Osteoblast (primary cell): Measurements from ENCODE around the gene CDH16. TPM values are rescaled to one million over a fixed set of nuclear protein-coding genes. Genes with fewer than 3 reads are reported as not detected.
A peak's percentile ranks its signal among the peaks of the same experiment; 100 is the strongest.

Source experiments
- DNase-seq: peaks from one replicate; pipeline ENCODE4 v3.0.0; 2011; ENCODE audit warnings: low spot score, mixed read lengths; ENCODE audit not compliant: insufficient read length; ENCODE audit errors: missing footprints
- H2AFZ ChIP-seq: 2 replicates; pipeline ENCODE4 v1.6.0; 2011; ENCODE audit warnings: mild to moderate bottlenecking, low read length
- H3K27ac ChIP-seq: 2 replicates; pipeline ENCODE4 v1.5.1; 2011; ENCODE audit warnings: mild to moderate bottlenecking, low read depth, low read length, moderate library complexity
- H3K27me3 ChIP-seq: 2 replicates; pipeline ENCODE4 v1.6.0; 2012; ENCODE audit warnings: mild to moderate bottlenecking, control low read depth, inconsistent platforms, low read length, moderate library complexity; ENCODE audit not compliant: insufficient read depth
- H3K36me3 ChIP-seq: 2 replicates; pipeline ENCODE4 v1.5.1; 2011; ENCODE audit warnings: mild to moderate bottlenecking, low read length, control low read depth, moderate library complexity; ENCODE audit not compliant: insufficient read depth
- H3K4me1 ChIP-seq: 2 replicates; pipeline ENCODE4 v1.5.1; 2011; ENCODE audit warnings: mild to moderate bottlenecking, low read length, control low read depth, moderate library complexity; ENCODE audit not compliant: insufficient read depth
- H3K4me2 ChIP-seq: 2 replicates; pipeline ENCODE4 v1.6.0; 2011; ENCODE audit warnings: mild to moderate bottlenecking, low read length; ENCODE audit not compliant: insufficient read depth
- H3K4me3 ChIP-seq: fragments of 200-600 bp; sonication (generic); 3 replicates; pipeline ENCODE4 v1.5.1; 2012; ENCODE audit warnings: mild to moderate bottlenecking, low read length, inconsistent platforms; ENCODE audit not compliant: insufficient read depth
- H3K79me2 ChIP-seq: 2 replicates; pipeline ENCODE4 v1.6.0; 2012; ENCODE audit warnings: mild to moderate bottlenecking, low read length, control low read depth, inconsistent platforms; ENCODE audit not compliant: insufficient read depth
- H3K9me3 ChIP-seq: 2 replicates; pipeline ENCODE4 v1.5.1; 2011; ENCODE audit warnings: low read depth, low read length, control low read depth
- H4K20me1 ChIP-seq: 2 replicates; pipeline ENCODE4 v1.6.0; 2012; ENCODE audit warnings: mild to moderate bottlenecking, low read length, control low read depth; ENCODE audit not compliant: insufficient read depth
- total RNA-seq: library from RNA; depleted of rRNA; stranded (reverse); fragments of >200 nt; gene quantifications from 2 replicates; pipeline ENCODE4 v1.2.3, GENCODE V29; 2012
- TF ChIP-seq, protein P1 (sequence below): IDR thresholded peaks from 2 replicates; pipeline ENCODE4 v1.5.1; 2011; ENCODE audit warnings: mild to moderate bottlenecking, low read depth, low read length, moderate library complexity; ENCODE audit errors: extremely low read depth

CDH16 gene
- total RNA-seq, 1 donor = not detected

- Histone ChIP-seq H3K27ac (no peak overlapping the region), H3K4me2 (no peak overlapping the region), H3K36me3 (no peaks in the 10 kb centered on the region), H3K27me3 (peaks cover 19% of the 10 kb centered on the region), H4K20me1 (no peaks in the 10 kb centered on the region), H3K4me3 (no peak overlapping the region), H2AFZ (no peak overlapping the region), H3K79me2 (no peaks in the 10 kb centered on the region), H3K4me1 (peaks cover 3% of the 10 kb centered on the region), H3K9me3 (no peaks in the 10 kb centered on the region)
- peak; percentile 81 for DNase-seq
- TF ChIP-seq, protein P1, sequence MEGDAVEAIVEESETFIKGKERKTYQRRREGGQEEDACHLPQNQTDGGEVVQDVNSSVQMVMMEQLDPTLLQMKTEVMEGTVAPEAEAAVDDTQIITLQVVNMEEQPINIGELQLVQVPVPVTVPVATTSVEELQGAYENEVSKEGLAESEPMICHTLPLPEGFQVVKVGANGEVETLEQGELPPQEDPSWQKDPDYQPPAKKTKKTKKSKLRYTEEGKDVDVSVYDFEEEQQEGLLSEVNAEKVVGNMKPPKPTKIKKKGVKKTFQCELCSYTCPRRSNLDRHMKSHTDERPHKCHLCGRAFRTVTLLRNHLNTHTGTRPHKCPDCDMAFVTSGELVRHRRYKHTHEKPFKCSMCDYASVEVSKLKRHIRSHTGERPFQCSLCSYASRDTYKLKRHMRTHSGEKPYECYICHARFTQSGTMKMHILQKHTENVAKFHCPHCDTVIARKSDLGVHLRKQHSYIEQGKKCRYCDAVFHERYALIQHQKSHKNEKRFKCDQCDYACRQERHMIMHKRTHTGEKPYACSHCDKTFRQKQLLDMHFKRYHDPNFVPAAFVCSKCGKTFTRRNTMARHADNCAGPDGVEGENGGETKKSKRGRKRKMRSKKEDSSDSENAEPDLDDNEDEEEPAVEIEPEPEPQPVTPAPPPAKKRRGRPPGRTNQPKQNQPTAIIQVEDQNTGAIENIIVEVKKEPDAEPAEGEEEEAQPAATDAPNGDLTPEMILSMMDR = no peak
Measured at GRCh38 chr16:66906916-66907836, 11.5 kb downstream of the CDH16 start.

- H2AFZ ChIP-seq = no peak overlapping the region
- H3K27ac ChIP-seq = no peak overlapping the region
- no peak overlapping the region for H3K4me3 ChIP-seq
- H3K9me3 ChIP-seq = no peaks in the 10 kb centered on the region
- H3K79me2 ChIP-seq = no peaks in the 10 kb centered on the region
- H3K4me1 ChIP-seq = peaks cover 8% of the 10 kb centered on the region
- H3K4me2 ChIP-seq = no peak overlapping the region
- H3K27me3 ChIP-seq = peaks cover 17% of the 10 kb centered on the region
- TF ChIP-seq, protein P1 = no peak
- DNase-seq = peak; percentile 63
- no peaks in the 10 kb centered on the region for H3K36me3 ChIP-seq
- no peaks in the 10 kb centered on the region for H4K20me1 ChIP-seq
Measured at GRCh38 chr16:66905633-66906539, 12.8 kb downstream of the CDH16 start.

DNA sequence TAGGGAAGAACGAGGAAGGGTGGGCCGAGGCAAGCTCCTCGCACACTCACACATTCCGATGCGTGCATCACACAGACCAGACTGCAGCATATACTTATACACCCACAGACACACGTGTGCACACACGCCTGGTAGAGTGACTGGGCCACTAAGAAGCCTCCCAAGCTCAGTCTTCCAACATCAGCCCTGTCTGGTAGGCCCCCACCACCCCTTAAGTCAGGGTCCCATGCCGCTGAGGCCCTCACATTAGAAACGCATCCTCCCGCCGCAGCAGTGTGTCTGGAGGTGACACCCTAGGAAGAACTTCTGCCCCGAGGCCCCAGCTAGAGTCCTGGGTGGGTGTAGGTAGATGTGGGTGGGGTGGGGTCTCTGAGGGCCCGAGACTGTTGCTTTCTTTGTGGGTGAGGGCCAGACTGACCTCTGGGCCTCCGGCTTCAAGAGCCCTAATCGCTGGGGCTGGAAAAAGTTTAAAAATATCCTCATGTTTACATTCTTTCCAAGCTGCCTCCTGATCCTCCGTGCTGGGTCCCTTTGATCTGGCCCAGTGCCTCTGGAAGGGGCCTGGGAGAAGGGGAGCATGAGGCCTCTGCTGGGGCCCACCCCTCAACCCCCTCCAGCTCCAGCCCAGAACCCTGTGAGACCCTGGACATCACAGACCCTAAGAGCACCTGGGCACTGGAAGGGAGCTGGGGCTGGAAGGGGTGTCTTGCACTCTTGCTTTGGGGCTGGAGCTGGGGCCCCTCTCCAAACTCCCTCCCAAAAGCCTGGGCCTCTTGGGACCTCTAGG is 13.6 kb downstream of the CDH16 start:
- no peak overlapping the region for H3K4me2 ChIP-seq
- no peaks in the 10 kb centered on the region for H3K79me2 ChIP-seq
- H3K9me3 ChIP-seq = no peaks in the 10 kb centered on the region
- no peaks in the 10 kb centered on the region for H4K20me1 ChIP-seq
- TF ChIP-seq, protein P1 = no peak
- H3K27ac ChIP-seq = no peak overlapping the region
- peaks cover 15% of the 10 kb centered on the region for H3K4me1 ChIP-seq
- no peak overlapping the region for H2AFZ ChIP-seq
- peak; percentile 80 for DNase-seq
- H3K27me3 ChIP-seq = peaks cover 17% of the 10 kb centered on the region
- H3K4me3 ChIP-seq = no peak overlapping the region
- H3K36me3 ChIP-seq = no peaks in the 10 kb centered on the region
